ENCODE results near the gene AGER. TPM values are rescaled to one million over a fixed set of nuclear protein-coding genes. Genes with fewer than 3 reads are reported as not detected.
A peak's percentile ranks its signal among the peaks of the same experiment; 100 is the strongest.

Gene AGER
- total and polyA plus RNA-seq, 2 experiments from 2014 or later = 4.8 to 13.5 TPM

DNA sequence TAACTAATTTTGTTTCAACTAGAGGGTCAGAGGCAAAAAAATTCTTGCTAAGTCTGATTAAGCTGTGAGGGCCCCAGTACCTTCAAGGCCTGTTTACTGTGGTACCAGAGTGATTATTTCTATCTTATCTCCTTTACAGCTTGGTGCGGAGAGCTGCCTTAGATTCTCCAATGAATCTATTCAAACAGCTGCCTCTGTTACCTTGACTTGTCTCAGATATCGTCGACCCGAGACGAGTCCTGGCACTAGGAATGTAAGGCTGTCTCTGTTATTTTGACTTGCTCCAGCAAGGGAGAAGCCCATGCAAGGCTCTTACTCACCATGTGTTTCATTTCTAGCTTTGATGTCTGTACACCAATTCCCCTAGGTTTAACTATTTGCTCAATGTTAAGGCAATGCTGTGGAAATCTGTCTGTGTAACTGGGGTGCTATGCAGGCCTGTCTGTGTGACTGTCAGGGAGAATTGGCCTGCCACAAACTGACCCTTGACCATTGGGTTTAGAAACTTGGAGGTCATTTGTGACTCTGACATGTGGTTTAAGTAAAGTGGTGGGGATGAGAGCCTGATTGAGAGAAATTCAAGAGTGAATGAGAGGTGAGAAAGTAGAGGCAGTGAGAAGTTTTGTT, 43.5 kb downstream of the AGER start:
- no peaks in the 10 kb centered on the region for H3K9me3 ChIP-seq (ENCODE audit: low read depth)
- H3K27ac ChIP-seq = peak overlapping the region; percentile 89
- DNase-seq (ENCODE audit: low read depth in 1 of 2, low spot score in 1 of 2) = no peak
- H3K4me1 ChIP-seq (ENCODE audit: low read depth) = no peaks in the 10 kb centered on the region
- no peaks in the 10 kb centered on the region for H3K36me3 ChIP-seq
- TF ChIP-seq, protein P1, sequence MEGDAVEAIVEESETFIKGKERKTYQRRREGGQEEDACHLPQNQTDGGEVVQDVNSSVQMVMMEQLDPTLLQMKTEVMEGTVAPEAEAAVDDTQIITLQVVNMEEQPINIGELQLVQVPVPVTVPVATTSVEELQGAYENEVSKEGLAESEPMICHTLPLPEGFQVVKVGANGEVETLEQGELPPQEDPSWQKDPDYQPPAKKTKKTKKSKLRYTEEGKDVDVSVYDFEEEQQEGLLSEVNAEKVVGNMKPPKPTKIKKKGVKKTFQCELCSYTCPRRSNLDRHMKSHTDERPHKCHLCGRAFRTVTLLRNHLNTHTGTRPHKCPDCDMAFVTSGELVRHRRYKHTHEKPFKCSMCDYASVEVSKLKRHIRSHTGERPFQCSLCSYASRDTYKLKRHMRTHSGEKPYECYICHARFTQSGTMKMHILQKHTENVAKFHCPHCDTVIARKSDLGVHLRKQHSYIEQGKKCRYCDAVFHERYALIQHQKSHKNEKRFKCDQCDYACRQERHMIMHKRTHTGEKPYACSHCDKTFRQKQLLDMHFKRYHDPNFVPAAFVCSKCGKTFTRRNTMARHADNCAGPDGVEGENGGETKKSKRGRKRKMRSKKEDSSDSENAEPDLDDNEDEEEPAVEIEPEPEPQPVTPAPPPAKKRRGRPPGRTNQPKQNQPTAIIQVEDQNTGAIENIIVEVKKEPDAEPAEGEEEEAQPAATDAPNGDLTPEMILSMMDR (IDR thresholded peaks at IDR 0.05; ENCODE audit: low read depth, low read length) = no peak
- H3K4me3 ChIP-seq = no peak overlapping the region
- H3K27me3 ChIP-seq = no peaks in the 10 kb centered on the region

DNA sequence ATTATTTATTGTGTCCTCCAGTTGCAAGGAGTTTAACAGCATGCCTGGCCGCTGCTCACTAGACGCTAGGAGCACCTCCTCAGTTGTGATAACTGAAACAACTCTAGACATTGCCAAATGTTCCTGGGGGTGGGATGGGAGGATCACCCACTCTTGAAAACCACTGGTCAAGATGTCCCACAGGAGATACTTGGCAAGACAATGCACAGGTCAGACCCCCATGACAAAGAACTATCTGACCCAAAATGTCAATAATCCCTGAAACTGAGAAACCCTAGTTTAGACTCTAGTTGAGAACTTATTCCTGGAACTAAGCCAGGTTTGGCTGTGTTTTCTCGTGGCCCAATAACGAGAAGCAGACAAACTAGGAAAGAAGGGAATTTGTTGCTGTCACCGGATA, 44.5 kb downstream of the AGER start:
- DNase-seq (ENCODE audit: low read depth in 1 of 2, low spot score in 1 of 2) = peak in 1 of 2 donors; percentile 41
- Histone ChIP-seq H3K9me3 (ENCODE audit: low read depth) (no peaks in the 10 kb centered on the region), H3K27ac (peak overlapping the region; percentile 89), H3K36me3 (no peaks in the 10 kb centered on the region), H3K4me3 (no peak overlapping the region), H3K4me1 (ENCODE audit: low read depth) (no peaks in the 10 kb centered on the region), H3K27me3 (no peaks in the 10 kb centered on the region)
- TF ChIP-seq, protein P1 (IDR thresholded peaks at IDR 0.05; ENCODE audit: low read depth, low read length) = no peak

GRCh38 chr6:32137454-32137853, 46.6 kb downstream of the AGER start:
- H3K9me3 ChIP-seq (ENCODE audit: low read depth) = no peaks in the 10 kb centered on the region
- no peak overlapping the region for H3K27ac ChIP-seq
- no peaks in the 10 kb centered on the region for H3K4me1 ChIP-seq (ENCODE audit: low read depth)
- TF ChIP-seq, protein P1 (IDR thresholded peaks at IDR 0.05; ENCODE audit: low read depth, low read length) = no peak
- no peaks in the 10 kb centered on the region for H3K36me3 ChIP-seq
- no peaks in the 10 kb centered on the region for H3K27me3 ChIP-seq
- H3K4me3 ChIP-seq = no peak overlapping the region
- DNase-seq (ENCODE audit: low read depth in 1 of 2, low spot score in 1 of 2) = no peak

DNA sequence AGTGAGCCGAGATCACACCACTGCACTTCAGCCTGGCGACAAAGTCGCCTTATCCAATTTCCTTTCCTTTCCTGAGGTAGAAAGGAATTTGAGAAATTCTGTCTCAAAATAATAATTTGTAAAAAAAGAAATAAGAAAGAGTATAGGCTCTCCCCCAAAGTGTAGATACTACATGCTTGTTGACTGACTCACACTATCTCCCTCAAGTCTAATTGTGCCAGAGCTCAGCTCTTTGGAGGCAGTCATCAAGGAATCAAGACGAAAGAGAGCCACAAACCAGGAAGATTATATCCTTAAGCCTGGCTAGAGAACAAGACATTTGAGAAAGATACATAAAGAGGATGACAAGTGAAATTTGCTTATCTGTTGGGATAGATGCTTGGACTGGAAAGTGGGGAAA, 50.3 kb downstream of the AGER start:
- Histone ChIP-seq H3K27ac (no peak overlapping the region), H3K4me3 (no peak overlapping the region), H3K4me1 (ENCODE audit: low read depth) (peaks cover 6% of the 10 kb centered on the region), H3K36me3 (no peaks in the 10 kb centered on the region), H3K9me3 (ENCODE audit: low read depth) (no peaks in the 10 kb centered on the region), H3K27me3 (no peaks in the 10 kb centered on the region)
- no peak for DNase-seq (ENCODE audit: low read depth in 1 of 2, low spot score in 1 of 2)
- TF ChIP-seq, protein P1 (IDR thresholded peaks at IDR 0.05; ENCODE audit: low read depth, low read length) = no peak

- no peak for DNase-seq (ENCODE audit: low read depth in 1 of 2, low spot score in 1 of 2)
These were observed 51.9 kb downstream of the AGER start for GRCh38 chr6:32132110-32132509.

More at GRCh38 chr6:32132110-32132509, 51.9 kb downstream of the AGER start:
- TF ChIP-seq, protein P1 (IDR thresholded peaks at IDR 0.05; ENCODE audit: low read depth, low read length) = no peak
- Histone ChIP-seq H3K36me3 (no peaks in the 10 kb centered on the region), H3K4me3 (no peak overlapping the region), H3K27me3 (no peaks in the 10 kb centered on the region), H3K9me3 (ENCODE audit: low read depth) (no peaks in the 10 kb centered on the region), H3K4me1 (ENCODE audit: low read depth) (peaks cover 12% of the 10 kb centered on the region), H3K27ac (no peak overlapping the region)

Data from cardiac muscle cell (in vitro differentiated cells and primary cell).